Stimulated activated CD8-positive, alpha-beta memory T cell treated with anti-CD3 and anti-CD28 coated beads, Interleukin-4, amount 100 ng/mL, for 24 hours (primary cell): ENCODE measurements around the gene CCDC93.

ENCODE experiments used
- DNase-seq: peaks from one replicate; pipeline ENCODE4 v3.0.0-alpha.2; 2020; ENCODE audit warnings: low read depth

CCDC93 gene

GRCh38 chr2:118013724-118014491, at the start of gene CCDC93:
TSS of gene CCDC93 (minus strand) at chr2:118014070. CDS start at chr2:118013995, 75 bp downstream.
- DNase-seq: peak; percentile 82

GRCh38 chr2:118062669-118063068, 48.8 kb upstream of the CCDC93 start:
- no peak for DNase-seq

- DNase-seq: no peak
These were observed 48.2 kb upstream of the CCDC93 start for GRCh38 chr2:118062048-118062447.

- no peak for DNase-seq
These were observed 47.5 kb upstream of the CCDC93 start for GRCh38 chr2:118061135-118061955.

- no peak for DNase-seq
These were observed 46.1 kb upstream of the CCDC93 start for GRCh38 chr2:118059919-118060478.

GRCh38 chr2:118058951-118059350, 45.1 kb upstream of the CCDC93 start:
- DNase-seq: no peak

GRCh38 chr2:118056801-118057200, 42.9 kb upstream of the CCDC93 start:
- DNase-seq: no peak

- DNase-seq: no peak
These were observed 42.3 kb upstream of the CCDC93 start for GRCh38 chr2:118056165-118056534.

- no peak for DNase-seq
These were observed 41.8 kb upstream of the CCDC93 start for GRCh38 chr2:118055512-118056164.

GRCh38 chr2:118054213-118055008, 40.5 kb upstream of the CCDC93 start:
- DNase-seq: no peak

GRCh38 chr2:118053681-118054080, 39.8 kb upstream of the CCDC93 start:
- no peak for DNase-seq

GRCh38 chr2:118052474-118052873, 38.6 kb upstream of the CCDC93 start:
- DNase-seq: no peak

- DNase-seq: no peak
These were observed 38.0 kb upstream of the CCDC93 start for GRCh38 chr2:118051826-118052358.

GRCh38 chr2:118050974-118051373, 37.1 kb upstream of the CCDC93 start:
- DNase-seq: no peak

GRCh38 chr2:118050386-118050785, 36.5 kb upstream of the CCDC93 start:
- no peak for DNase-seq

- DNase-seq: no peak
These were observed 35.9 kb upstream of the CCDC93 start for GRCh38 chr2:118049816-118050140.

- no peak for DNase-seq
These were observed 35.4 kb upstream of the CCDC93 start for GRCh38 chr2:118049140-118049815.

GRCh38 chr2:118048401-118048800, 34.5 kb upstream of the CCDC93 start:
- DNase-seq: no peak

GRCh38 chr2:118047380-118047826, 33.5 kb upstream of the CCDC93 start:
- no peak for DNase-seq

- no peak for DNase-seq
These were observed 32.9 kb upstream of the CCDC93 start for GRCh38 chr2:118046634-118047210.
